Measurements from ENCODE around the gene TRAF7.

The TRAF7 gene

DNA sequence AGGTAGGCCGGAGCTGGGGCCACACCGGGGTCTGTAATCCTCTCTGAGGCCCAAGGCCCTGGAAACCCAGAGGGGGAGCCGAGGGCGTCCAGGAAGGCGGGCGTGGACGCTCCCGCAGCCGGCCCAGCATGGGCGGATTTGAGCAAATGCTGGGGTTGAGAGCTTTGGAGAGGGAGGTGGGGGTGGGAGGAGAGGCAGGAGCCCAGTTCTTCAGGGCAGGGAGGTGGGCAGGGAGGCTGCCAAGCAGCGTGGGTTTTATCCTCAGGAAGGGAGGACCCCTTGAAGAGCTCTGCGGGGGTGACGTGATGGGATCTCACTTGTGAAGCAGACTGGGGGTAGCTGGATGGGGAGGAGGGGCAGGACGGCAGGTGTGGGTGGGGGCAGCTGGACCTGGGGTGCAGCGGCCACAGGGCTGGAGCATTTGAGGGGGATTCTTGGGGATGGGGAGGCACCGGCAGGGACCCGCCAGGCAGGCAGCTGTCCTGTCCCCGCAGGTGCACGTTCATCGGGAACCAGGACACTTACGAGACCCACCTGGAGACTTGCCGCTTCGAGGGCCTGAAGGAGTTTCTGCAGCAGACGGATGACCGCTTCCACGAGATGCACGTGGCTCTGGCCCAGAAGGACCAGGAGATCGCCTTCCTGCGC lies 17.2 kb downstream of the TRAF7 start:
- peak overlapping the region in 1 of 2 donors; percentile 65 for H3K27ac Mint-ChIP-seq
- DNase-seq, result no peak
- ATAC-seq (replicated peaks), result no peak
- H3K4me1 Mint-ChIP-seq (ENCODE audit: low read depth in 2 of 2), result peaks cover 0 to 1% of the 10 kb centered on the region in 2 donors
- no peaks in the 10 kb centered on the region for H3K9me3 Mint-ChIP-seq
- peaks cover 10% of the 10 kb centered on the region for H3K36me3 Mint-ChIP-seq (ENCODE audit: insufficient read depth)
- H3K27me3 Mint-ChIP-seq, result no peaks in the 10 kb centered on the region
- H3K4me3 Mint-ChIP-seq, result no peak overlapping the region

DNA sequence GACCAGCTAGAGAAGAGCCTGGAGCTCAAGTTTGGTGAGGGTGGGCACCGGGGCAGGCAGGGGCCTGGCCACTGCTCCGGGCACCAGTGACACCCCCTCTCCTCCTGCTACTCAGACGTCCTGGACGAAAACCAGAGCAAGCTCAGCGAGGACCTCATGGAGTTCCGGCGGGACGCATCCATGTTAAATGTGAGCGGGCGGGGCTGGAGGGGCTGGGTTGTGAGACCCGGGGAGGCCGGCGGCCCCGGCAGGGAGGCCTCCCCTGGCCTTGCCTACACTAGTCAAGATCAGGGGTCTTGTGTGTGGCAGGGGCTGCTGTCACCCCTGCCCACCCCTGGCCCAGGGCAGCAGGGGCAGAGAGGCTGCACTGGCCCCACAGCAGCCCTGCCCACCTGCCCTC lies 17.8 kb downstream of the TRAF7 start:
- Mint-ChIP-seq H3K27me3 (no peaks in the 10 kb centered on the region), H3K4me3 (no peak overlapping the region), H3K4me1 (ENCODE audit: low read depth in 2 of 2) (peaks cover 0 to 1% of the 10 kb centered on the region in 2 donors), H3K9me3 (no peaks in the 10 kb centered on the region), H3K36me3 (ENCODE audit: insufficient read depth) (peaks cover 10% of the 10 kb centered on the region), H3K27ac (peak overlapping the region in 1 of 2 donors; percentile 65)
- DNase-seq (no peak), ATAC-seq (replicated peaks) (no peak)

DNA sequence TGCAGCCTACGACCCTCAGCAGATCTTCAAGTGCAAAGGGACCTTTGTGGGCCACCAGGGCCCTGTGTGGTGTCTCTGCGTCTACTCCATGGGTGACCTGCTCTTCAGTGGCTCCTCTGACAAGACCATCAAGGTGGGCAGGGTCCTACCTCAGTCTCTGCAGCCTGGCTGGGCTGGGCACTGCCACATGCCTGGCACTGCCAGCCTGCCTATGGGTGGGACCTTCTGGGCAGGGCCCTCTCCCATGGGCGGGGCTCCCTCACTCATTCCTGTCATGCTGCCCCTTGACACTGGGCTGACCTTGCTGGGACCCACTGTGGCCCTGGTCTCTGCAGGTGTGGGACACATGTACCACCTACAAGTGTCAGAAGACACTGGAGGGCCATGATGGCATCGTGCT lies 18.3 kb downstream of the TRAF7 start:
- H3K4me1 Mint-ChIP-seq (ENCODE audit: low read depth in 2 of 2), result peaks cover 0 to 1% of the 10 kb centered on the region in 2 donors
- ATAC-seq (replicated peaks) (no peak), DNase-seq (no peak)
- H3K36me3 Mint-ChIP-seq (ENCODE audit: insufficient read depth), result peaks cover 10% of the 10 kb centered on the region
- H3K4me3 Mint-ChIP-seq, result no peak overlapping the region
- H3K9me3 Mint-ChIP-seq, result no peaks in the 10 kb centered on the region
- no peaks in the 10 kb centered on the region for H3K27me3 Mint-ChIP-seq
- H3K27ac Mint-ChIP-seq, result peak overlapping the region in 1 of 2 donors; percentile 49

DNA sequence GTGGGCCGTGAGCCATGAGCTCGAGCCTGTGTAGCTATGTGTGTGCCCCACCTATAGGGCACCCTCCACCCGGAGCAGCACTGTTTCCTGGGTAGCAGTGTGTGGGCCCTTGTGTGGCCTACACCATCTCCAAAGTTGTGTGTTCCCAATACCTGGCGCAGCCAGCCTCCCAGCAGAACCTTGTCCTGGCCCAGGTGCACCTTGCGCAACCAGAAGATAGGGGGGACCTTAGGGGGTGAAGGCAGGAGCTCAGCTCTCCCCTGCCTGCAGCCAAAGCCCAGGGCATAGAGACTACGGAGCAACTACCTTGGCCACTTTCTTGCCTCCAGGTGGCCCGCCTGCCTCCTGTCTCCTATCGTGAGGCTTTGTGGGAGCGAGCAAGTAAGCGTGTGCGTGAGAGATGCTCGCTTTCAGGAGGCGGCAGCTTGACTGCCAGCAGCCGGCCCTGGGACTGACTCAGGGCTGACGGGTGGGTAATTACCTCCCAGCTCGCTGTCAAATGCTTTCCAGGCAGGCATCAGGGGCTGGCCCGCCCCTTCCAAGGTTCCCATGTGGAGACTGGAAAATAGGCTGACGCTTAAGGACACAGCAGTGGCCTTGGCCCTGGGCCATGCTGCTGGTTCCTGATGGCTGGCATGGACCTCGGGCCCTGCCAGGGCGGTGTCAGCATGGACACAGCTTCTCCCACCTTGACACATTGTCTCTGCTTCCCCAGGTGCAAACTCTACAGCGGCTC lies 19.0 kb downstream of the TRAF7 start:
- Mint-ChIP-seq H3K4me1 (ENCODE audit: low read depth in 2 of 2) (peaks cover 0 to 1% of the 10 kb centered on the region in 2 donors), H3K9me3 (no peaks in the 10 kb centered on the region), H3K27ac (no peak overlapping the region), H3K4me3 (no peak overlapping the region), H3K27me3 (no peaks in the 10 kb centered on the region), H3K36me3 (ENCODE audit: insufficient read depth) (peaks cover 10% of the 10 kb centered on the region)
- no peak for ATAC-seq (replicated peaks)
- DNase-seq, result no peak

GRCh38 chr16:2175454-2175853 lies 19.9 kb downstream of the TRAF7 start:
- Mint-ChIP-seq H3K4me3 (no peak overlapping the region), H3K27me3 (no peaks in the 10 kb centered on the region), H3K36me3 (ENCODE audit: insufficient read depth) (peaks cover 10% of the 10 kb centered on the region), H3K4me1 (ENCODE audit: low read depth in 2 of 2) (peaks cover 0 to 1% of the 10 kb centered on the region in 2 donors), H3K27ac (no peak overlapping the region), H3K9me3 (no peaks in the 10 kb centered on the region)
- DNase-seq (no peak), ATAC-seq (replicated peaks) (no peak)

DNA sequence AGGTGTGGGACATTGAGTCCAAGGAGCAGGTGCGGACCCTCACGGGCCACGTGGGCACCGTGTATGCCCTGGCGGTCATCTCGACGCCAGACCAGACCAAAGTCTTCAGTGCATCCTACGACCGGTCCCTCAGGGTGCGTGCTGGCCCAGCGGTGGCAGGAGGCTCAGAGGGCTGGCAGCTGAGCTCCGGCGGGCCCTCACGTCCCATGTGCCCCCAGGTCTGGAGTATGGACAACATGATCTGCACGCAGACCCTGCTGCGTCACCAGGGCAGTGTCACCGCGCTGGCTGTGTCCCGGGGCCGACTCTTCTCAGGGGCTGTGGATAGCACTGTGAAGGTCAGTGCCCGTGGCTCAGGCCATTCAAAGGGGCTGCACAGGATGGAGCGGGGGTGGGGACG lies 20.5 kb downstream of the TRAF7 start:
- Mint-ChIP-seq H3K4me1 (ENCODE audit: low read depth in 2 of 2) (peaks cover 0 to 1% of the 10 kb centered on the region in 2 donors), H3K4me3 (no peak overlapping the region), H3K36me3 (ENCODE audit: insufficient read depth) (peaks cover 10% of the 10 kb centered on the region), H3K9me3 (no peaks in the 10 kb centered on the region), H3K27me3 (no peaks in the 10 kb centered on the region), H3K27ac (no peak overlapping the region)
- no peak for DNase-seq
- no peak for ATAC-seq (replicated peaks)

DNA sequence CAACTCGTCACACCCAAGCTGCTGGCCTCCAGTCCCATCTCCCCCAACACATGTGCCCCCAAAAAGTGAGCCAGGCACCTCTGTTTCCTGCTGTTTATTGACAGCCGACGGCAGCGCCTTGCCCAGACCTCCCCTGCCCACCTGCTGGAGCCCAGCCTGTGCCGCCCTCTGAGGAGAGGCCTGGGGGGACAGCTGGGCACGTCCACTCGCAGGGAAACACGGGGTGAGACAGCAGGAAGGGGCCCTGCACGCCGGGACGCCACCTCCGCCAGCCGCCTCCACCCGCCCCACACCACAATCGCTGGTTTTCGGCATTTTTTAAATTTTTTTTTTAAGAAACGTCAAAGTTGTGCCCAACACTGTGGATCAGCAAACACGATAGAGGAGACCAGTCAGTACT lies 21.5 kb downstream of the TRAF7 start:
- peaks cover 10% of the 10 kb centered on the region for H3K36me3 Mint-ChIP-seq (ENCODE audit: insufficient read depth)
- ATAC-seq (replicated peaks) (no peak), DNase-seq (no peak)
- H3K4me1 Mint-ChIP-seq (ENCODE audit: low read depth in 2 of 2), result peaks cover under 1 to 4% of the 10 kb centered on the region in 2 donors
- H3K27me3 Mint-ChIP-seq, result no peaks in the 10 kb centered on the region
- H3K27ac Mint-ChIP-seq, result no peak overlapping the region
- no peak overlapping the region for H3K4me3 Mint-ChIP-seq
- H3K9me3 Mint-ChIP-seq, result no peaks in the 10 kb centered on the region

DNA sequence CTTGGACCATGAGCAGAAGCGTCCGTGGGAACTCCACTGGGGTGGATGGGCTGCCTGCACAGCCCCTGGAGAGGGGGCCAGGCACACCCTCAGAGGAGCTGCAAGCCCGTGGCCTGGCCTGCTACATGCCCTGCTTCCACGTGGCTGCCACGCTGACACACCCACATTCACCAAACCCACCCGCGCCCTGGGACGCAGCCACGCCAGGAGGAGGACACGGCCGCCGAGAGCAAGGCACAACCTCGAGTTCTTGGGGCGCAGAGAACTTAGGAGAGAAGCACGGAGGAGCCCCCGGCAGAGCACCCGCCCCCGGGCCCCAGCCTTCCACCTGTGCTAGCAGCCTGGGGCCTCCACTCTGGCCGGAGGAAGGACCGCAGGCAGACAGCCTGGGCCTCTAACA lies 22.0 kb downstream of the TRAF7 start:
- no peak for ATAC-seq (replicated peaks)
- Mint-ChIP-seq H3K27ac (no peak overlapping the region), H3K9me3 (no peaks in the 10 kb centered on the region), H3K36me3 (ENCODE audit: insufficient read depth) (peaks cover 10% of the 10 kb centered on the region), H3K27me3 (no peaks in the 10 kb centered on the region), H3K4me3 (no peak overlapping the region), H3K4me1 (ENCODE audit: low read depth in 2 of 2) (peaks cover 5 to 9% of the 10 kb centered on the region in 2 donors)
- no peak for DNase-seq

- Mint-ChIP-seq H3K4me1 (ENCODE audit: low read depth in 2 of 2) (peaks cover 5 to 9% of the 10 kb centered on the region in 2 donors), H3K4me3 (no peak overlapping the region), H3K36me3 (ENCODE audit: insufficient read depth) (peaks cover 10% of the 10 kb centered on the region), H3K9me3 (no peaks in the 10 kb centered on the region), H3K27ac (no peak overlapping the region), H3K27me3 (no peaks in the 10 kb centered on the region)
- ATAC-seq (replicated peaks) (peak; percentile 79), DNase-seq (peak; percentile 19 to 30 (median 25))
These were observed 22.9 kb downstream of the TRAF7 start for GRCh38 chr16:2178321-2179106.

DNA sequence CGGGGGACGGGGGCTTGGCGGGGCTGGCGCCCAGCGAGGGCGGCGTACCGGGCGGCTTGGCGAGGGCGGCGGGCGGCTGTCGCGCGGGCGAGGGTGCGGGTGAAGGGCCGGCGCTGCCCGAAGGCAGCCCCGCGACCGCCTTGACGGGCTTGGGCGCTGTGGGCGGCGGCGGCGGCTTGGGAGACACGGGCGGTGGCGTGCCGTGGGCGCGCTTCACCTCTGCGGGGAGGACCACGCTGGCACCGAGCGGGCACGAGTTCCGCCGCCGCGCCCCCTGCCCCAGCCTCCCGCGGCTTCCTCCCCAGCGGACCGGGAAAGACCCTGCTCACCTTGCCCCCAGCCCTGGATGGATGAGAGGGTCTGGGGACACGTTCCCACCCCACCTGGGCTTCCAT lies 23.5 kb downstream of the TRAF7 start:
- Mint-ChIP-seq H3K9me3 (no peaks in the 10 kb centered on the region), H3K27me3 (no peaks in the 10 kb centered on the region), H3K27ac (no peak overlapping the region), H3K4me3 (no peak overlapping the region), H3K4me1 (ENCODE audit: low read depth in 2 of 2) (peaks cover 5 to 8% of the 10 kb centered on the region in 2 donors), H3K36me3 (ENCODE audit: insufficient read depth) (peaks cover 6% of the 10 kb centered on the region)
- DNase-seq (no peak), ATAC-seq (replicated peaks) (peak; percentile 5)

DNA sequence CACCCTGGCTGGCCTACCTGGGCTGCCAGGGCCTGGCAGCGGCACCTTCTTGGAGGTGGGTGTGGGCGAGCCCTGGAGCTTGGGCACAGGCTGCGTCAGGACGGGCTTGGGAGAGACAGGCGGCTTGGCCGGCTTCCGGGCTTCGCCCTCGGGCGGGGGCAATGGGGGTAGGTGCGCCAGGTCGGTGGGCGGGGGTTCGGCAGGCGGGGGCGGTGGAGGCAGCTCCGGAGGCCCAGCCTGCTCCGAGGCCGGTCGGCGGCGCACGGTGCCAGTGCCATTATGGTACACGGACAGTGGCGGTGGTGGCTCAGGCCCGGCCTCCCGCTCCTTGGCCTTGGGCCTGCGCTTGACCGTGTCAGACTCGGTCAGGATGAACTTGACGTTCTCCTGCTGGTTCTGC lies 24.0 kb downstream of the TRAF7 start:
- Mint-ChIP-seq H3K36me3 (ENCODE audit: insufficient read depth) (peaks cover 6% of the 10 kb centered on the region), H3K27ac (no peak overlapping the region), H3K4me3 (no peak overlapping the region), H3K27me3 (no peaks in the 10 kb centered on the region), H3K4me1 (ENCODE audit: low read depth in 2 of 2) (peaks cover 5 to 8% of the 10 kb centered on the region in 2 donors), H3K9me3 (no peaks in the 10 kb centered on the region)
- DNase-seq (no peak), ATAC-seq (replicated peaks) (no peak)

DNA sequence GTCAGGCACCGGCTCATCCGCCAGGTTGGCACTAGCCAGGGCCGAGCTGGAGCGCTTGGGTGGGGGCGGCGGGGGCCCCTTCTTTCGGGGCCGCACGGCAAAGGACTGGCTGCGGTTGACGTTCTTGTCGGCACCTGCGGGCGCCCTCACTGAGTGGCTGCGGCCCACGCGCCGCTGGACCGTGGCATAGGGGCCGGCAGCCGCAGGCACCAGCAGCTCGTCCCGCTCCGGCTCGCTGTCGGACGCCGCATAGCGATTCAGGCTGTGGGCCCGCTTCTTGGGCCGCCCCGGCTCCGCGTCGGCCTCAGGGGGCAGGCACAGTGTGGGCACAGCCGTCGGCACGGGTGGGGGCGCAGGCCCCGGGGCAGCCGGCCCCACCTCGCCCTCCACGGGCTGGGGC lies 24.9 kb downstream of the TRAF7 start:
- ATAC-seq (replicated peaks), result no peak
- H3K4me1 Mint-ChIP-seq (ENCODE audit: low read depth in 2 of 2), result peaks cover 5 to 8% of the 10 kb centered on the region in 2 donors
- H3K9me3 Mint-ChIP-seq, result no peaks in the 10 kb centered on the region
- no peak overlapping the region for H3K27ac Mint-ChIP-seq
- H3K27me3 Mint-ChIP-seq, result no peaks in the 10 kb centered on the region
- no peak for DNase-seq
- H3K4me3 Mint-ChIP-seq, result no peak overlapping the region
- peaks cover 6% of the 10 kb centered on the region for H3K36me3 Mint-ChIP-seq (ENCODE audit: insufficient read depth)

GRCh38 chr16:2180962-2181923 lies 25.7 kb downstream of the TRAF7 start:
- Mint-ChIP-seq H3K4me3 (no peak overlapping the region), H3K36me3 (ENCODE audit: insufficient read depth) (peaks cover 2% of the 10 kb centered on the region), H3K27ac (no peak overlapping the region), H3K27me3 (no peaks in the 10 kb centered on the region), H3K4me1 (ENCODE audit: low read depth in 2 of 2) (peaks cover 5 to 8% of the 10 kb centered on the region in 2 donors), H3K9me3 (no peaks in the 10 kb centered on the region)
- ATAC-seq (replicated peaks) (no peak), DNase-seq (no peak)
